GM21717 (cell line): ENCODE data around the gene SLC33A1.
"Not testable (repeated sequence)": the region's sequence is repeated elsewhere in the genome, so short reads cannot be mapped to it uniquely, and the experiment has no call there.

ENCODE experiments used
- ATAC-seq: cut with Tn5 transposase; IDR thresholded peaks from one replicate; pipeline ENCODE4 v1.9.1; 2021; ENCODE audit warnings: mild to moderate bottlenecking, moderate library complexity; ENCODE audit not compliant: unreplicated experiment

The SLC33A1 gene

DNA sequence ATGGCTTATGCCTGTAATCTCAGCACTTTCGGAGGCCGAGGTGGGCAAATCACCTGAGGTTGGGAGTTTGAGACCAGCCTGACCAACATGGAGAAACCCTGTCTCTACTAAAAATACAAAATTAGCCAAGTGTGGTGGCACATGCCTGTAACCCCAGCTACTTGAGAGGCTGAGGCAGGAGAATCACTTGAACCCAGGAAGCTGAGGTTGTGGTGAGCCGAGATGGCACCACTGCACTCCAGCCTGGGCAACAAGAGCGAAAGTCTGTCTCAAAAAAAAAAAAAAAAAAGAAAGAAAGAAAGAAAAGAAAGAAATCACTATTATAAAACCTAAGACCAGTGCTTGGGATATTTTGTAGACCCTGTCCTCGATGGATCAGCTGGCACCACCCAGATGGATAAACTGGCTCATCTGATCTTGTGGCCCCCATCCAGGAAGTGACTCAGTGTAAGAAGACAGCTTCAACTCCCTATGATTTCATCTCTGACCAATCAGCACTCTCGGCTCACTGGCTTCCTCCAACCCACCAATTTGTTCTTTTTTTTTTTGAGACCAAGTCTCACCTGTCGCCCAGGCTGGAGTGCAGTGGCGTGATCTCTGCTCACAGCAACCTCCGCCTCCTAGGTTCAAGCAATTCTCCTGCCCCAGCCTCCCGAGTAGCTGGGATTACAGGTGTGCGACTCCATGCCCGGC lies 8.2 kb upstream of the SLC33A1 start:
- not testable (repeated sequence) for ATAC-seq

DNA sequence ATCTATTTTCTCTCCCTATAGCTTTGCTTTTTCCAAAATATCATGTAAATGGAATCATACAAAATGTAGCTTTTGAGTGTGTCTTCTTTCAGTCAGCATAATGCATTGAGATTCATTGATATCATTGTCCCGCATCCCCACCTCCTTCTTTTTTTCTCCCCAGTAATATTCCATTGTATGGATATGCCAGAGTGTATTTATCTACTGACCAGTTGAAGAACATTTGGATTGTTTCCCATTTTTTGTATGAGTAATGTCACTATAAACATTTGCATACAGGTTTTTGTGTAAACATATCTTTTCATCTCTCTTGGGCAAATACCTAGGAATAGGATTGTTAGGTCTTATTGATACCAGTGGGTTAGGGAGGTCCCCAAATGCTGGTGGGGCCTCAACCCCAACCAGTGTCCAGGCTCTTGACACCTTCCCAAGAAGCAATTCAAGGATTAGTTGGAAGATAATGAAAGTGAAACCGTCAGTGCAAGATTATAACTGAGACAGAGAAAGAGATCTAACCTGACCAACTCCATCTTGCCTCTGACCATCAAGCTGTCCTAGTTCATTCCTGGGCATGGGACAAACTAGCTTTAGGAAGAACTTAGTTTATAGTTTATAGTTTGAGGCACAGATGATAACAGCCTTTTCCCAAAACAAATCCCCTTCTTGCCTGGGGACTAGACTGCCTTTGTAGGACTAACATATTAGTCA lies 7.4 kb upstream of the SLC33A1 start:
- ATAC-seq: no peak

DNA sequence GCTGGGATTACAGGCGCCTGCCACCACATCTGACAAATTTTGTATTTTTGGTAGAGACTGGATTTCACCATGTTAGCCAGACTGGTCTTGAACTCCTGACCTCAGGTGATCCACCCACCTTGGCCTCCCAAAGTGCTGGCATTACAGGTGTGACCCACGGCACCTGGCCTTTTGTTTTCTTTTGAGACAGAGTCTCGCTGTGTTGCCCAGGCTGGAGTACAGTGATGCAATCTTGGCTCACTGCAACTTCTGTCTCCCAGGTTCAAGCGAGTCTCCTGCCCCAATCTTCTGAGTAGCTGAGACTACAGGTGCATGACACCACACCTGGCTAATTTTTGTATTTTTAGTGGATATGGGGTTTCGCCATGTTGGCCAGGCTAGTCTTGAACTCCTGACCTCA lies 6.2 kb upstream of the SLC33A1 start:
- not testable (repeated sequence) for ATAC-seq

DNA sequence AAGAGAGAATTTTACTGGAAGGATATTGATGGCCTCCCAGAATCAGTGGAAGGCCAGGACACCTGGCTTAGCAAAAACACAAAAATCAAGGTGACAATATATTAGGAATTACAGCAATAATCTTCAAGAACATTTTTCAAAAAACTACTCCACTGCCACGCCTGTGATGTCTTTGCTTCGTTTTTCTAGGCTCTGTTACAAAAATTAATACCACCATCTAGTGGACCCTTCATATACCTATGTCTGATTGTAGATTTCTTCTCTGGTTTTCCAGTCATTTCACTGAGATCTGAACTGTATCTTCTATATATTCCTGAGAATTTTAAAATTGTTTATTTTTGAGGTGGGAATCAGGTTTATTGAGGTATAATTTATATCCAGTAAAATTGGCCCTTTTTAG lies 5.6 kb upstream of the SLC33A1 start:
- no peak for ATAC-seq

DNA sequence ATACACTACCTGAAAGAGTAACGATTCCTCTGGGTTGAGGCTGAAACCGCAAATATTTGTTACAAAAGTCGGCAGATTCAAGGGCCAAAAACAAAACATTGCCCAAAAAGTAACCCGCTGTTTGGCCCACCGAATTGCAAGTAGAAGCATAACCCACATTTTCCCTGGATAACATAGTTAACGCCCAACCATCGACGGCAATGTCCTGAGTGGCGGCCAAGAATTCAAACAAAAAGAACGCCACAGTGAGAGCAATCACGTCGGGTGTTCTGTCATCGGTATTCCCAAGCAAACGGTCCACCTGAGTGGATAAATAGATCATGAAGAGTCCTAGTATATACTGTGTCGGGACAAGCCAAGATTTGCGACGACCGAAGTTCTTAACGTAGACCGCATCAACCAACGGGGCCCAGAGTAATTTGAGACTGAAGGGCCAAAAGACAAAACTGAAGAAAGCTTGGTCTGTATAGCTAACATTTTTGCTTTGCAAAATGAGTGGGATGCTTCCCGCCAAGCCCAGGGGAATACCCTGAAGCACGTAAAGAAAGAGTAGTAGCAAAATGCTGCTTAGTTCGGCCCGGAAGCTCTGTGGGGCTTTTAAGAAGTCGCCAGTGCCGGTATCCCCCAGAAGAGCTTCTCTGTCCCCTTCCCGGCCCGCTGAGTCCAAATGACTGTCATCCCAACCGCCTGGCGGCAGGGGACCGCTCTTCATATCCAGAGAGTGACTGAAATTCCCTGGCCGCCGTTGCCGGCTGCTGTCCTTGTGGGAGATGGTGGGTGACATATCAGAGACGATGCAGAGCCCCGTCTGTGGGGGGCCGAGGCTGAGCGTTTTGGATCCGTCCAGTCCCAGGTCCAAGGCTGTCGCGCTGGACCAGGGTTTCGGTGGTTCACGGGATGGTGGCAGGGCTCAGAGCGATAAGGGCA lies 750 bp downstream of the SLC33A1 start:
- peak; percentile 10 for ATAC-seq

DNA sequence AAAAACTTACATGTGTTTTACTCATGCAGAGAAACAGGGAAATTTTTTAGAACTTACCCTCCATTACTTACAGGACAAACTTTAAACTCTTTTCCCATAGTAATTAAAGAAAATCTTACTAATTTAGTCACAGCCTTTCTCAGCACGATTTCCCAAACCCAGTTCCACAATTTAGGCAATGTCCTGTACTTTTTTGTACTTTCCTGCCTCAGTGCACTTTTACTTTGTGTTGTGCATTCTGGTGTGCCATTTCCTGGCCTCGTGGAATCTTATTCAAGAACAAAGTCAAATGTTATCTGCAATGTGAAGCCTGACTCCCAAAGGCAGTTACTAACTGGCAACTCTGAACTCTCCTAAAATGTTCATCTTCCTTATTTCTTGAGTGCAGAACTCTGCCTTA lies 1.9 kb downstream of the SLC33A1 start:
- ATAC-seq: no peak

DNA sequence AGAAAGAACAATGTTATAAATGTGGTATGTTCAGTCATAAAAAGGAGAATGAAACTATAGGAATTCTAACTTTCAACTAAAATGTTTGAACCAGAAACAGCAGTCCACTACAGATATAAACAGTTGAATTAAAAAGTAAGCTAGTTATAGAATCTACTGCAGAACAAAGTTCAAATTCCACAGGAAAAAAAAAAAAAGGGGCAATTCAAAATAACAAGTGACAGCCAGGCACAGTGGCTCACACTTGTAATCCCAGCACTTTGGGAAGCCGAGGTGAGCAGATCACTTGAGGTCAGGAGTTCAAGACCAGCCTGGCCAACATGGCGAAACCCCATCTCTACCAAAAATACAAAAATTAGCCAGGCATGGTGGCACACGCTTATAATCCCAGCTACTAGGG lies 4.8 kb downstream of the SLC33A1 start:
- ATAC-seq: not testable (repeated sequence)

DNA sequence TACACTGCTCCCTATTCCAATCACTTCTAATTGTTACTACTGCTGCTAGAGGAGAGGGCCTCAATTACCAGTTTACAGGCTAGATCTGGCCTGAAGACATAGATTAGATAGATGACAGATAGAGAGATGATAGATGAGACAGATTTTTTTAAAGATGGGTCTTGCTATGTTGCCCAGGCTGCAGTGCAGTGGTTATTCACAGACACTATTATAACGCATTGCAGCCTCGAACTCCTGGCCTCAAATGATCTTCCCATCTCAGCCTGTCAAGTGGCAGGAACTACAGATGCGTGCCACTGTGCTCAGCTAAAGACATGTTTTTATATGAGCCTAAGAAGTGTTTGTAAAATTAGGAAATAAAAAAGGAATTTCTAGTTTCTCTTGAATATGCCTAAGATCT lies 6.2 kb downstream of the SLC33A1 start:
- ATAC-seq: no peak

DNA sequence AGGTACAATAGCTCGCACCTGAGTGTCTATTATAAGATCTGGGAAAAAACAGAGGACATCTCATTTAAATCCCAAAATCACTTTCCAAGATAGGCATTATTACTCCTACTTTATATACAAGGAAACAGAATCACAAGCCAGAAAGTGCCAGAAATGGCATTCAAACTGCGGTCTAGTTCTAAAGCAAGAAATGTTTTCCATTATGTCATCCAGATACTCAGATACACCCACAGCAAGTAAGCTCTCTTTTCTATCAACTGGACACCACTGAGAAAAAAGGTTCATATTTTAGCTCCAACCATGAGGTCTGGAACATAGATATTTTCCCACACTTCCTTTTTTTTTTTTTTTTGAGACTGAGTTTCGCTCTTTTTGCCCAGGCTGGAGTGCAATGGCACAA lies 8.1 kb downstream of the SLC33A1 start:
- ATAC-seq: no peak

DNA sequence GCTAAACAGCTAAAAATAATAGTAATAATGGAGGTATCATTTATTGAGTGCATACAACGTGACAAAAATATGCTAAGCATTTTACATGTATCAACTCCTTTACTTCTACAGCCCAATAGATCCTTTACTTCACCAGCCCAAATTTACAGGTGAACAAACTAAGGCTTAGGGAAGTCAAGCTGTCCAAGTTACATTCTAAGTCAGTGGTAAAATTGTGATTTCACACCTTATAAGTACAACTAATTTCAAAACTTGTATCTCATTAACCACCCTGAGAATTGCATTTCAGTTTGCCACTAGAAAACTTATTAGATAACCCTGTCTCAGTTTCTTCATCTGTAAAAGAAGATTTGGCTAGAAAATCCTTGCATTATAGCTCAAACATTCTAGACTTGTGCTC lies 10.7 kb downstream of the SLC33A1 start:
- no peak for ATAC-seq

DNA sequence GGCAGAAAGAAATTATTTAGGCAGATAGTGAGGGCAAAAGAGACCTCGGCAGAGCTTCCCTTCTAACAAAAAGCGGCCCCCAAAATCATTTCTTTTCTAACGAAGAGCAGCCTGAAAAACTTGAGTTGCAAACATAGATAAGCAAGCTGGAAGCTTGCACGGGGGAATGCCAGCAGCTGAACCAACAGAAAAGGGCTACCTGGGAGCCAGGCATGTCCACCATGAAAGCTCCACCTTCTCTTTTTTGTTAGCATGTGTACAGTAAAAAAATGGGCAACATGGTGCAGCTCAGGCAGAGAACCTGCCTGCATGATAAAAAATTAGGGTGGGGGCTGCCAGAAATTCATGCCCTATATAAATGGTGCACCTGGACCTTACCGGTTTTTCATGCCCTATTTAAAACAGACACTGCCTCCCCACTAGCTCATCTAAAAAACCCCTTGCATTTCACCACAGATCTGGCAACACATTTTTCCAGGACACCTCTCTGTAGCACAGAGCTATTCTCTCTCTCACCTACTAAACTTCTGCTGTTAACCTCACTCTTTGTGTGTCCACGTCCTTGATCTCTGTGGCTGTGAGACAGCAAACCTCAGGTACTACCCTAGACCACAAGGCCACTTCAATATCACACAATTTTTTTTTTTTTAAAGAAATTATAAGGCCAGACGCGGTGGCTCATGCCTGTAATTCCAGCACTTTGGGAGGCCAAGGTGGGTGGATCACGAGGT lies 18.7 kb downstream of the SLC33A1 start:
- no peak for ATAC-seq

DNA sequence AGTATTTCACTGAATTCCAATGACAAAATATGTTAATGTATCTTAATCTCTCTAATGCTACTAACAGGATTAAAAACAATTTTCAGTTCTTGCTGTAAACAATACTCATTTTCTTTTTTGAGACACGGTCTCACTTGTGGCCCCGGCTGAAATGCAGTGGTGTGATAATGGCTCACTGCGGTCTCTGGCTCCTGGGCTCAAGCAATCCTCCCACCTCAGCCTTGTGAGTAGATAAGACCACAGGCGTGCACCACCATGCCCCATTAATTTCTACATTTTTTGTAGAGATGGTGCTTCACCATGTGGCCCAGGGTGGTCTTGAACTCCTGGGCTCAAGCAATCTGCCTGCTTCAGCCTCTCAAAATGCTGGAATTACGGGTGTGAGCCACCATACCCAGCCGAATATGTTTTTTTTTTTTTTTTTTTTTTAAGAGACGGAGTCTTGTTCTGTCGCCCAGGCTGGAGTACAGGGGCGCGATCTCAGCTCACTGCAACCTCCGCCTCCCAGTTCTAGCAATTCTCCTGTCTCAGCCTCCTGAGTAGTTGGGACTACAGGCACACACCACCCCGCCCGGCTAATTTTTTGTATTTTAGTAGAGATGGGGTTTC lies 25.6 kb downstream of the SLC33A1 start:
- ATAC-seq: not testable (repeated sequence)

DNA sequence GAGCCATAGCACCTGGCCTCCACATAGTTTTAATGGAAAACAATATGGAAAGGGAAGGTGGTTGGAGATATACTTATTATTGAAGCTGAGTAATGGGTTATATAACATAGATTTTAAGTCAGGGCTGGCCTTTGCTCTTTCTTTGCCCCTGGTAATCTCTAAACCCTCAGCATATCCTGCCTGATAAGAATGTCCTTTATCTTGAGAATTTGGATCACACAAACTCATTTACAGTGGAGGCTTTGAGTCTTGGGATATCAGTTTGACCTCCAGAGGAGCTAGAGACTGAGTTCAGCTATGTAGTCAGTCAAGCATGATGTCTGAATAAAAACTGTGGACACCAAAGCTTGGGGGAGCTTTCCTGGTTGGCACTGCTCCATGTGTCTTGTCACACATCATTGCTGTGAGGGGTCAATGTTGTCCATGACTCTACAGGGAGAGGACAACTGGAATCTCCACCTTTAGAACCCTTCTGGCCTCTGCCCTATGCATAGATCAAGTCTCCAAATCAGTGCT lies 39.1 kb downstream of the SLC33A1 start:
- no peak for ATAC-seq

DNA sequence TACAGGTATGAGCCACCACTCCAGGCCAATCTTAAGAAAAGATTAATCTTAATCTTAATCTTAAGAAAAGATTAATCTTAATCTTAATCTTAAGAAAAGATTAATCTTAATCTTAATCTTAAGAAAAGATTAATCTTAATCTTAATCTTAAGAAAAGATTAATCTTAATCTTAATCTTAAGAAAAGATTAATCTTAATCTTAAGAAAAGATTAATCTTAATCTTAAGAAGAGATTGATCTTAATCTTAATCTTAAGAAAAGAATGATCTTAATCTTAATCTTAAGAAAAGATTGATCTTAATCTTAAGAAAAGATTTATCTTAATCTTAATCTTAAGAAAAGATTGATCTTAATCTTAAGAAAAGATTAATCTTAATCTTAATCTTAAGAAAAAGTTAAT lies 41.0 kb downstream of the SLC33A1 start:
- ATAC-seq: not testable (repeated sequence)

DNA sequence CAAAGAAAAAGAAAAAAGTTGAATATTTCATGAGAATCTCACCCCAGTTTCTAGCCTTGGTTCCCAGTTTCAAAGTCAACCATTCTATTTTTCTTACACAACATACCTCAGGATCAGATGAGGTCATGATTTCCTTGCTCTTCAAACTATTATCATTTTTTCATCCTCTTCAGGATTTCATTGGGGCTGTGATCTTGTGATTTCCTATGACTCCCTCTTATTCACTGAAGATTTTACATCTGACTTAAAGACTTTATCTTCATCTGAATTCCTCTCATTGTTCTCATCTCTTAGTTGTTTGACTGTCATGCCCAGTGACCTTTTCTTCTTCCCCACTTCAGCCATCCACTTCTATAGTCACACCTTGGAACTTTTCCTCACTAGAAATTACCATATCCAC lies 45.0 kb downstream of the SLC33A1 start:
- no peak for ATAC-seq

DNA sequence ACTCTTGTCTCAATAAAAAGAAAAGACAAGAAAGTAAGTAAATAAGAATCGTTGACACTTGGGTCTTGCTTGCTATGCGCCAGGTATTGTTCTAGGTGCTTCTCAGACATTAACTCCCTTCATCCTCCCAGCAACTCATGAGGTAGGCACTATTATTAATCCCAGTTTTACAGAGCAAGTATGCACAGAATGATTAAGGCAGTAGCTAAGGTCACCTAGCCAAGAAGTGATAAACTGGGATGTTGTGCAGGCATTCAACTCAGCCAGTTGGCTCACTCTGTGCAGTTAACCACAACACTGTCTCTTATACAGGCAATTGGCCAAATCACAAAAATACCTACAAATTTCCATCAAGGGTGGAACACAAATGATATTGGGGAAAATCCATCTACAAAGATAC lies 46.4 kb downstream of the SLC33A1 start:
- ATAC-seq: no peak

DNA sequence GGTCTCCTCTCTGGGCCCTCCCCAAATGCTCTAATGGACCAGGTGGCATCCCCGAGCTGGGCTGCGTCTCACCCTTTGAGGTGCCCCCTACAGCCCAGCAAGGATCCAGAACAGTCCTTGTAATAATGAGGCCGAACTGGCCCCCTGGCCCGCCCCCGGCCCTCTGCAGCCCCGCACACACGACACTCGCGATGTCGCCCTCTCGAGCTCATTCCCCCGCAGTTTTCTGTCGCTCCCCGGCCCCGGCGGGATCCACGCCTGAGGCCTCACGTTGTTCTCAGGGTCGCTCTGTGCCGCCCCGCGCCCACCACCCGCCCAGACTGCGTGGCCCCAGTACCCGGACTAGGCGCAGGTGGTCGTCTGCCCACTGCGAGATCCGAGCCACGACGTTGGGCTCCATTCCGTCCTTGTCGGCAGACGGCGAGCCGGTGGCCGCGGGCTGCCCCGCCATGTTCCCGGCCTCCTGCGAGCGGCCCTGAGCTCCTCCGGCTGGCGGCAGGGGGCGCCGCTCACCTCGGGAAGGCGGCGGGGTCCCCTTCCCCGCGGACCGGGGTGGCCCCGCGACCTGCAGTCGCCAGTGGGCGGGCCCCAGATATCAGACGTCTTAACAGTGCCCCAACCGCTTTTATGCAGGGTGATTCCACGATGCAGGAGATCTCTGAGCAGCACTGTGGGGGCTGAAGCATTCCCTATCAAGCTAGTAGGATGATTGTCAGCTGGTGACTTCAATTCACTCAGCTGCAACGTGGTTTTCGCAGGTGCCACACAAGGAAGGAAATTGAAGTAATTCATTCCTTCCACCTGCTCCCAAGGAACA lies 48.2 kb downstream of the SLC33A1 start, which contains the start of gene C3orf33:
C3orf33 (minus strand) TSS at position 477 of the 817 bp plus-strand sequence; CDS start at position 451, 26 bp downstream.
- ATAC-seq: peak; percentile 98

DNA sequence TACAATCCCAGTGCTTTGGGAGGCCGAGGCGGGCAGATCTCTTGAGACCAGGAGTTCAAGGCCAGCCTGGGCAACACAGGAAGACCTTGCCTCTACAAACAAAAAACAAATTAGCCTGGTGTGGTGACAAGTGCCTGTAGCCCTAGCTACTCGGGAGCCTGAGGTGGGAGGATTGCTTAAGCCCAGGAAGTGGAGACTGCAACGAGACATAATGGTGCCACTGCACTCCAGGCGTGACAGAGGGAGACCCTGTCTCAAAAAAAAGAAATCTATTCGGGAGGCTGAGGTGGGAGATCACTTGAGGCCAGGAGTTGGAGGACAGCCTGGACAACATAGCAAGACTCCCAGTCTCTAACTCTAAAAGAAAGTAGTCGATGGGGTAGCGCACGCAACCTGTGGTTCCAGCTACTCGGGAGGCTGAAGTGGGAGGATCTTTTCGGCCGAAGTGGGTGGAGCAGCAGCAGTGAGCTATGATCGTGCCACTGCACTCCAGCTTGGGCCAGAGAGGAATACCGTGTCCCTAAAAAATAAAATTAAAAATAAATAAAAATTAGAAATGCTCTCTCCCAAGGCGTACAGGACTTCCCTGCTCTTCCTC lies 48.9 kb downstream of the SLC33A1 start:
- ATAC-seq: no peak

DNA sequence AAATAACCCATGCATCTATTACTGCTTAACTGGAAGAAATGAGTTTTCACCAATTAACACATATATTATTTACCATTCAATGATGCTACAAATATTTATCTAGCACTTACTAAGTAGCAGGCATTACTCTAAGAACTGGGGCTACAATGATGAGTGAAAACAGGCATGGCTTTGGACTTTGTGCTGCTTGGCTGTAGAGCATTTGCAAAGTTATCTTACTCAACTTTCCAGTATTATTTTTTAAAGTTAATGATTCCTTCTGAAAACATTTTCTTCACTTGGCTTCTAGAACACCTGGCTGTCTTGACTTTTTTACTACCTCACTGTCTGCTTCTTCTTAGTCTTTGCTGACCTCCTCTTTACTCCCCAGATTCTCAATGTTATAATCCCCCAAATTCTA lies 49.9 kb downstream of the SLC33A1 start:
- no peak for ATAC-seq
